HUES6 (cell line): Measurements from ENCODE around the gene MPV17L2.
"Not testable (repeated sequence)": the region's sequence is repeated elsewhere in the genome, so short reads cannot be mapped to it uniquely, and the experiment has no call there.

ENCODE experiments used
- H3K27ac ChIP-seq: 2 replicates; pipeline ENCODE4 v1.7.0; 2013; ENCODE audit warnings: low read depth, mild to moderate bottlenecking, low read length, inconsistent platforms
- H3K27me3 ChIP-seq: 2 replicates; pipeline ENCODE4 v1.6.1; 2013; ENCODE audit warnings: low read length; ENCODE audit not compliant: control insufficient read depth, insufficient read depth
- H3K36me3 ChIP-seq: 2 replicates; pipeline ENCODE4 v1.6.1; 2013; ENCODE audit warnings: low read length; ENCODE audit not compliant: control insufficient read depth, insufficient read depth
- H3K4me1 ChIP-seq: 2 replicates; pipeline ENCODE4 v1.6.1; 2013; ENCODE audit warnings: low read length; ENCODE audit not compliant: control insufficient read depth, insufficient read depth
- H3K4me3 ChIP-seq: 2 replicates; pipeline ENCODE4 v1.5.1; 2013; ENCODE audit warnings: low read depth, low read length
- H3K9ac ChIP-seq: one replicate; pipeline ENCODE4 v1.6.1; 2013; ENCODE audit warnings: mild to moderate bottlenecking, low read length
- H3K9me3 ChIP-seq: 2 replicates; pipeline ENCODE4 v1.6.1; 2013; ENCODE audit warnings: low read depth, low read length; ENCODE audit not compliant: control insufficient read depth, insufficient read depth

Gene MPV17L2

DNA sequence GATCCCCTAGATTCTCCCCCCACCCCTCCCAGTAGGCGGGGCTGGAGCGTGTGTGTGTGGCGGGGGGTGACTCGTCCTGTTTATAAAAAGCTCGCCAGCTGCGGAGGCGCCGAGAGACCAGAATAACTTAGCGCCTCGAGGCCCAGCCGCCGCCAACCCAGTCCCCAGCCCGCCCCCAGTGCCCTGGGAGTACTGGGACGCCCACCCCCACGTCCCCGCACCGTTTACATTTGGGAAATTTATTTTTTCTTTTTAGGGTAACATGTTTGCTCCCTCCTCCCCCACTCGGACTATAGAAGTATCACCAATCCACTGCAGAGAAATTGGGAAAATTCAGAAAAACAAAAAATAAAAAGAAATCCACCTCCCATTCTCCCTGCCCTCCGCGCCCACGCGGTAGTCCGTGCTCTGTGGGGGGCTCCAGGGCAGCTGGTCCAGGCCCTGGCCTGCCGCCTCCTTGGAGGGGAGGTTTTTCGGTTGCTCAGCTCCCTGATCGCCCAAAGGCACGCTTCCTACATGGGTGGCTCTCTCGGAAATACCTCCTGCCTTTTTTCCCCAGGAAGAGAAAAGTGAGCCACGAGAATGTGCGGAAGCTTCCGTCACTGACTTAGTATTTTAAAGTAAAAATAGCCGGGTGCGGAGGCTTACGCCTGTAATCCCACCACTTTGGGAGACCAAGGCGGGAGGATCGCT lies 12.3 kb downstream of the MPV17L2 start:
- H3K9me3 ChIP-seq = no peaks in the 10 kb centered on the region
- H3K9ac ChIP-seq = peak overlapping the region; percentile 71
- peak overlapping the region; percentile 92 for H3K27ac ChIP-seq
- H3K4me1 ChIP-seq = peaks cover 20% of the 10 kb centered on the region
- H3K27me3 ChIP-seq = peaks cover 6% of the 10 kb centered on the region; the same call in 1 of the 2 replicates
- peak overlapping the region; percentile 84 for H3K4me3 ChIP-seq
- peaks cover 8% of the 10 kb centered on the region for H3K36me3 ChIP-seq

DNA sequence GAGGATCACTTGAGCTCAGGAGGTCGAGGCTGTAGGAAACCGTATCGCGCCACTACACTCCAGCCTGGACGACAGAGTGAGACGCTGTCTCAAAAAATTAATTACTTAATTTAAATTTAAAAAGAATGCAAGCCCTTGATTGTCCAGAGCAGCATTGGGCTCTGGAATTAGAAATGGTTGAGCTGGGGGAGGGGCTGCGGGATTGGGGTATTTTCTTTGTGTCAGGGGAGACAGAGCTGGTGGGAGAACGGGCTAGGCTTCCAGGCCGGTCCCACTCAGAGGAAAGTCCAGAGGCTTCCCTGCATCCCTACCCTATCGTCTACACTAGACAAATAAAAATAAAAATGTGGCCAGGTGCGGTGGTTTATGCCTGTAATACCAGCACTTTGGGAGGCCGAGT lies 13.0 kb downstream of the MPV17L2 start:
- Histone ChIP-seq H3K9ac (peak overlapping the region; percentile 71), H3K36me3 (peaks cover 7% of the 10 kb centered on the region), H3K27me3 (peaks cover 6% of the 10 kb centered on the region; the same call in 1 of the 2 replicates), H3K27ac (peak overlapping the region; percentile 92; the same call in 1 of the 2 replicates), H3K4me3 (peak overlapping the region; percentile 84), H3K4me1 (peaks cover 20% of the 10 kb centered on the region), H3K9me3 (no peaks in the 10 kb centered on the region)

DNA sequence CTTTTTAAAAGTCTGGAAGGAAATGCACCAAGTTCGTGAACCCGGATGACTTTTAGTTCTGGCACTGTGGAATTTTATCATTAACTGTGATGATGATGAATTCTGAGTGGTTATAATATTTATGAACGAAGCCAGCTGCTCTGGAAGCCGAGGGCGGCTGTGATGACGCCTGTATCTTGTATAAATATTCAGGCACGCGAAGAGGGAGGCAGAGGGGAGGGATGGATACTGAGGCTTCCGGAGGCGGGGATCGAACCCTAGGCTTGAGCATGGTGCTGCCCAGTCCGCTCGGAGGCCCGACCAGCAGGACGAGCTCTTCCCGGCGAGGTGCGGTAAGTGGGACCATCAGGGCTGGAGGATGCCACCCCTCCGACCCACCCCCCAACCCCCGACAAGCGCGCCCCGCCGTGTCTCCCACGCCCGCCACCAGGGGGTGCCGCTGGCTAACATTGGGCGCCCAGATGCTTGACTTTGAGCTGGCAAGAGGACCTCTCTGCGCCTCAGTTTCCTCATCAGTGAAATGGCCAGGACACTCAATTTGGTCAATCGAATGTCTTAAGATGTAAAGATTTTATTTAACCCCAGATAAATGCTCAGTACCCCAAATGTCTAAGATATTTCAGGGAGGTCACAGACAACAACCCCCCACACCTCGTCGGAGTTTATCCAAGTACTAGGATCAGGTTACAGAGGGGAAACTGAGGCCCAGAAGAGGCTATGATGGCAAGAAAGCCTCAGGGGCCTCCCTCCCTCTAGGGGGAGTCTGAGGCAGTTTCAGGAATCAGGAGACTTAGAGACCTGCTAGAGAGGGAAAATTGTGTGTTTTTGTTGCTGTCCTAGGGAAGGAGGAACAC lies 15.3 kb downstream of the MPV17L2 start:
- H3K4me1 ChIP-seq = peaks cover 16% of the 10 kb centered on the region
- no peaks in the 10 kb centered on the region for H3K9me3 ChIP-seq
- no peak overlapping the region for H3K9ac ChIP-seq
- H3K4me3 ChIP-seq = peak overlapping the region; percentile 16; the same call in 1 of the 2 replicates
- no peaks in the 10 kb centered on the region for H3K36me3 ChIP-seq
- H3K27me3 ChIP-seq = peaks cover 2% of the 10 kb centered on the region; the same call in 1 of the 2 replicates
- H3K27ac ChIP-seq = no peak overlapping the region

DNA sequence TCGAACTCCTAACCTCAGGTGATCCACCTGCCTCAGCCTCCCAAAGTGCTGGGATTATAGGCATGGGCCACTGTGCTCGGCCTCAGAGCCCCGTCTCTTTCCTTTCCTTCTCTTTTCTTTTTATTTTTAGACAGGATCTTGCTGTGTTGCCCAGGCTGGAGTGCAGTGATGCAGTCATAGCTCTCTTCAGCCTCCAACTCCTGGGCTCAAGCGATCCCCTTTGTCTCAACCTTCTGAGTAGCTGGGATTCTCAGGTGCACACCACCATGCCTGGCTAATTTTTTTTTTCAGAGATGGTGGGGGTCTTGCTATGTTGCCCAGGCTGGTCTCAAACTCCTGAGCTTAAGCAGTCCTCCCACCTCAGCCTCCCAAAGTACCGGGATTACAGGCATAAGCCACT lies 16.9 kb downstream of the MPV17L2 start:
- H3K27ac ChIP-seq, H3K4me3 ChIP-seq, H3K27me3 ChIP-seq, H3K36me3 ChIP-seq, H3K9ac ChIP-seq, H3K9me3 ChIP-seq: not testable (repeated sequence)
- H3K4me1 ChIP-seq = peaks cover 14% of the 10 kb centered on the region

DNA sequence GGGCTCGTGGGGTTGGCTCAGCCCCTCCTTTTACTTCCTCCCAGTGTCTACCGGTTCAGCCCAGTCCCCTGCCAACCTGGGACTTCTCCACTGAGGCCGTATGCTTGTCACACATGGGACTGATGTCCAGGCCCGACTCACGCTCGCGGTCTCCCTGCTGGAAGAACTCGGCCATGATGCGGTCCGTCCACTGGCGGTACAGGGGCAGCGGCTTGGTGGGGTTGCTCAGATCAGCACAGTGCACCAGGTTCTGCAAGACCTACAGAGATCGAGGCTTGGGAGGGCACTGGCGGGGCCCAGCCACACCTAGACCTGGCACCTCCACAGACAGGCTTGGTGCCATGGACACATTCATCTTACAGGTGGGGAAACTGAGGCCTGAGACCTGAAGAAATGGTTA lies 18.7 kb downstream of the MPV17L2 start:
- Histone ChIP-seq H3K4me1 (0 out of 2 replicates have a peak, but pooled peaks cover 4% of the 10 kb centered on the region), H3K27me3 (no peaks in the 10 kb centered on the region), H3K4me3 (no peak overlapping the region), H3K27ac (no peak overlapping the region), H3K9me3 (no peaks in the 10 kb centered on the region), H3K9ac (no peak overlapping the region), H3K36me3 (no peaks in the 10 kb centered on the region)

DNA sequence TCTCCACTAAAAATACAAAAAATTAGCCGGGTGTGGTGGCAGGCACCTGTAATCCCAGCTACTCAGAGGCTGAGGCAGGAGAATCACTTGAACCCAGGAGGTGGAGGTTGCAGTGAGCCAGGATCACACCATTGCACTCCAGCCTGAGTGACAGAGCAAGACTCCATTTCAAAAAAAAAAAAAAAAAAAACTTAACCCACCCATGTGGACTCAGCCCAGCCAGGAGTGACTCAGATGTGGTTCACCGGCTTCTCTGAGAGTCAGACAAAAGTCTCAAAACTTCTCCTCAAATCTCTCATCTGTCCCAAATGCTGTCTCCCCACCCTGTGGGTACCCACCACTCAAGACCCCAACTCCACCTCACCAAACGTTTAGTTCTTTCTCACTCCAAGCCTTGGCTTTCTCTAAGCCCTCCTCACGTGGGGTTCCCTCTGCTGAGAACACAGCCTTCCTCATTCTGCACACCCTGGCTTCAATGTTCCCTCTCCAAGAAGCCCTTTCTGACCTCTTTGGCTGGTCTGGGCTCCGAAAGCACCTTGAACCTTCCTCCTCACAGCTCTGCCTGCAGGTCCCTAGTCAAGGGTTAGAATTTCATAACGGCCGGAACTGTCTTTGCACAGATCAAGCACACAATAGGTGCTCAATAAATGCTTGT lies 21.9 kb downstream of the MPV17L2 start:
- Histone ChIP-seq H3K36me3 (no peaks in the 10 kb centered on the region), H3K9me3 (no peaks in the 10 kb centered on the region), H3K4me1 (peaks cover 2% of the 10 kb centered on the region; the same call in 1 of the 2 replicates), H3K4me3 (no peak overlapping the region), H3K27ac (no peak overlapping the region), H3K9ac (no peak overlapping the region), H3K27me3 (peaks cover 9% of the 10 kb centered on the region; the same call in 1 of the 2 replicates)

DNA sequence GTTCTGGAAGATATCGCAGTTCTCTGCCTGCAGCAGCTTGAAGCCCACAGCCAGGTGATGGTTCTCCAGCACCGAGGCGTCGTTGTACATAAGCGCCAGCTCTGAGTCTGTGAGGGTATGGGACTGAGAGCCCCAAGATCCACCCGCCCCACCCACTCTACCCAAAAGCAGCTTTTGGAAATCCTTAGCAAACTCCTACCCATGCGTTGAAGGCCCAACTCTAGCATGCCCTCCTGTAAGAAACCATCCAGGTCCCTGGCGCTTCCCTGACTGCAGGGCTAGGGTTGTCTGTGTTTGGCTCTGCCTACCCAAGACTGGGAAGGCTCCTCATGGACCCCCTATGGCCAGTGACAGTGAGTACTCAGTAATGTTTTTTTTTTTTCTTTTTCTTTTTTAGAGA lies 23.8 kb downstream of the MPV17L2 start:
- H3K27ac ChIP-seq = no peak overlapping the region
- H3K4me1 ChIP-seq = peaks cover 10% of the 10 kb centered on the region
- no peak overlapping the region for H3K9ac ChIP-seq
- H3K4me3 ChIP-seq = no peak overlapping the region
- peaks cover 13% of the 10 kb centered on the region; the same call in 1 of the 2 replicates for H3K27me3 ChIP-seq
- H3K9me3 ChIP-seq = no peaks in the 10 kb centered on the region
- H3K36me3 ChIP-seq = no peaks in the 10 kb centered on the region

DNA sequence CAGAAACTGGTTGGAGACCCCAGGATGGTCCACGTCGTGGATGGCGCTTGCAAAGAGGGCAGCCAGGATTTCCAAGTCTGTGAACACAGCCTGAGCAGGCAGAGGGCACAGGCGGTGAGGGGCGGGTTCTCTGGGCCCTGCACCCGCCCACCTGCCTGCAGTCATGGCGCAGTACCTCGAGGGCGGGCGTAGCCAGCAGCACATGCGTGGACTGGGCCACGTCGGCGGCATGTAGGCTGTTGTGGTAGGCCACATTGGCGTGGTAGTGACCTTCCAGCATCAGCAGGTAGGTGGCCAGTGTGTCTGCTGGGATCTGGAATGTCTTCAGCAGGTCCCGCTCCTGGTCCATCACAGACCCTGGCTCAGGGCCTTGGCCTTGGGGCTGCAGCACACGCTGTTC lies 25.1 kb downstream of the MPV17L2 start:
- H3K36me3 ChIP-seq = no peaks in the 10 kb centered on the region
- no peak overlapping the region for H3K4me3 ChIP-seq
- H3K4me1 ChIP-seq = peaks cover 16% of the 10 kb centered on the region
- H3K9me3 ChIP-seq = no peaks in the 10 kb centered on the region
- H3K9ac ChIP-seq = no peak overlapping the region
- H3K27ac ChIP-seq = no peak overlapping the region
- peaks cover 13% of the 10 kb centered on the region; the same call in 1 of the 2 replicates for H3K27me3 ChIP-seq

DNA sequence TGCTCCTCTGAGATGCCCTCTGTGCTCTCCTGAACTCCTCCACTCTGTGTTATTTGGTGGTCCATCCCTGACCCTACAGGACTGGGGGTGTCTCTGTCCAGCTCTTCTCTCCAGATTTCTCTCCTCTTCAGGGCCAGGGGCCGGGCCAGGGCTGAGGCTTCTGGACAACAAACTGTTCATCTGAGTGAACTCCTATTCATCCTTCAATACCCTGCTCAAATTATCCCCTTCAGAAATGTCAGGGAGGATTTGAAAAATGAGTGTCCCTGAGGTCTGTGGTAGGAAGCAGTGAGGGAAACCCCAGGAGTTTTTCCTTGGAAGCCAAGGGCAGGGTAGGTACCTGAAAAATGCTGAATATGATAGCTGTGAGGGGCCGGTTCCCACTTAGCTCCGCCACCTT lies 25.6 kb downstream of the MPV17L2 start:
- no peak overlapping the region for H3K4me3 ChIP-seq
- H3K4me1 ChIP-seq = peaks cover 16% of the 10 kb centered on the region
- H3K9ac ChIP-seq = no peak overlapping the region
- no peak overlapping the region for H3K27ac ChIP-seq
- no peaks in the 10 kb centered on the region for H3K36me3 ChIP-seq
- H3K9me3 ChIP-seq = no peaks in the 10 kb centered on the region
- H3K27me3 ChIP-seq = peaks cover 13% of the 10 kb centered on the region; the same call in 1 of the 2 replicates

DNA sequence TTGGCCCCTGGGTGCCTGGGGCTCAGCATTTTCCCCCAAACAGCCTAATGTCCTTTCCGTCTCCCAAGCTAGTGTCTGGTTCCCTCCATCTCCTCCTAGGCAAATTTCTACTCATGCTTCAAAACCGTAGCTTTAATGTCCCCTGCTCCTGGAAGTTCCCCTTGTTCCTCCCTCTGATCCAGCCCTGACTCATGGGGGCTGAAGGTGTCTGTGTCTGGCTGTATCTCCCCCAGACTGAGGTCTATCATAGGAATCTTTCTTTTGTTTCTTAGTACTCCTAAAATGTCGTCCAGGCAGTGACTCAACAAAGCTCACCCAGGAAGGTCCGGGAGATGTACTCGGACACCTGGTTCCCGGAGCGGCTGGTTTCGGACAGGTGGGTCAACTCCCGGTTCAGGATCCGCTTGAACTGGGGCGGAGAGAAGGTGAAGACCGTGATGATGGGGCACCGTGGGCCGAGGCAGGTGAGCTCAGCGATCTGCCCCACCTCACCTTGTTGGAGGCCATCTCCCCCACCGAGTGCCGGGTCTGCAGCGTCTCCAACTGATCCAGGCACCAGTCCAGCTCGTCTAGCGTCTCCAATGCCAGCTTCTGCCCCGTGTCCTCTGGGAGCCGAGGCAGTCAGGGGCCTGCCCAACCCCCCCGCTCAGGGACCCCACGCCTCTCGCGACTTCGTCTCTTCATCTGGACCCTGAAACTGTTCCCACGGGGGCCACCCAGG lies 27.1 kb downstream of the MPV17L2 start:
- no peaks in the 10 kb centered on the region for H3K9me3 ChIP-seq
- H3K4me1 ChIP-seq = peaks cover 17% of the 10 kb centered on the region
- H3K36me3 ChIP-seq = no peaks in the 10 kb centered on the region
- H3K27me3 ChIP-seq = peaks cover 18% of the 10 kb centered on the region
- H3K4me3 ChIP-seq = peak overlapping the region; percentile 50; the same call in 1 of the 2 replicates
- H3K9ac ChIP-seq = no peak overlapping the region
- no peak overlapping the region for H3K27ac ChIP-seq
